Stomach (tissue), 9 donors: ENCODE measurements around the gene ASCC2. TPM values are rescaled to one million over a fixed set of nuclear protein-coding genes. Genes with fewer than 3 reads are reported as not detected.

Experiments used
- DNase-seq, 2 donors: peaks; one replicate each; pipeline versions ENCODE4 v3.0.0 to v3.0.0-alpha.2; 2013 to 2019
- H3K27ac ChIP-seq, 5 donors: fragments of 200-600 bp in 4 of 5; sonication (generic) in 4 of 5; one replicate each; pipeline ENCODE4 v1.5.1; 2013 to 2019; ENCODE audit warnings: mild to moderate bottlenecking in 1 of 5, moderate library complexity in 1 of 5
- H3K27me3 ChIP-seq, 3 donors: fragments of 200-600 bp; sonication (generic); one replicate each; pipeline ENCODE4 v1.5.1; 2017 to 2019; ENCODE audit warnings: mixed run types in 1 of 3
- H3K36me3 ChIP-seq, 4 donors: fragments of 200-600 bp; sonication (generic); 1 replicate in 3 of 4; 2 replicates in 1 of 4; pipeline ENCODE4 v1.5.1; 2016 to 2019
- H3K4me1 ChIP-seq, 4 donors: fragments of 200-600 bp; sonication (generic); one replicate each; pipeline ENCODE4 v1.5.1; 2016 to 2019
- H3K4me3 ChIP-seq, 4 donors: fragments of 200-600 bp; sonication (generic) in 3 of 4; one replicate each; pipeline ENCODE4 v1.5.1; 2016 to 2019; ENCODE audit warnings: mild to moderate bottlenecking in 1 of 4
- H3K9me3 ChIP-seq, 4 donors: fragments of 200-600 bp; sonication (generic); one replicate each; pipeline ENCODE4 v1.5.1; 2016 to 2019
- CTCF ChIP-seq, 7 experiments: fragments of 450-650 bp in 4 of 7; fragments of 200-600 bp in 3 of 7; sonication (generic) in 3 of 7; IDR thresholded peaks; one replicate each; pipeline ENCODE4 v1.5.1; 2016 to 2019; ENCODE audit warnings: antibody characterized with exemption in 7 of 7, control low read depth in 2 of 7, mild to moderate bottlenecking in 1 of 7
- EP300 ChIP-seq: sonication (generic); formaldehyde crosslinking; IDR thresholded peaks from one replicate; pipeline ENCODE4 v1.6.1; 2017; ENCODE audit warnings: antibody characterized with exemption
- POLR2A ChIP-seq, 4 donors: fragments of 450-650 bp; IDR thresholded peaks; one replicate each; pipeline ENCODE4 v1.6.1; 2016; ENCODE audit warnings: antibody characterized with exemption in 4 of 4, control low read depth in 2 of 4, mild to moderate bottlenecking in 1 of 4, moderate library complexity in 1 of 4
- POLR2AphosphoS5 ChIP-seq, 3 donors: sonication (generic); formaldehyde crosslinking; IDR thresholded peaks; one replicate each; pipeline ENCODE4 v1.6.1; 2016; ENCODE audit warnings: antibody characterized with exemption in 3 of 3
- WGBS, 5 donors: extraction: QIAGEN DNeasy Blood & Tissue Kit in 3 of 5; methylation state at CpG; one replicate each; pipeline versions ENCODE4 v1.1.5 to v1.1.7; 2013 to 2018; 5-methylcytosine and 5-hydroxymethylcytosine counted together
- intact Hi-C: fragments of 100-400 bp; cut with DNase I; formaldehyde crosslinking; loops from one replicate; pipeline ENCODE4 v1.15.1; 2023; ENCODE audit warnings: low total_unique reads
- polyA plus RNA-seq, 3 donors: library from polyadenylated mRNA; stranded (reverse); fragments of 200-250 nt; gene quantifications; one replicate each; pipeline ENCODE4 v1.2.3, GENCODE V29; 2013
- total RNA-seq, 5 donors: library from RNA; depleted of rRNA; stranded (reverse); fragments of >200 nt; gene quantifications; one replicate each; pipeline versions ENCODE4 v1.1.0 to v1.2.3, GENCODE V29; 2014 to 2016
- donor health status: healthy with polysubstance abuse.
- donor health status: Bipolar disorder and iron deficiency.
- donor health status: healthy.

Gene ASCC2
- total and polyA plus RNA-seq, 8 donors = 39.7 to 129 (median 67.3) TPM

- intact Hi-C loops = no loop called here
- Histone ChIP-seq H3K27me3 (no peaks in the 10 kb centered on the region), H3K36me3 (no peaks in the 10 kb centered on the region), H3K4me3 (no peak overlapping the region), H3K4me1 (peaks cover 32 to 68% (median 51%) of the 10 kb centered on the region in 4 donors), H3K9me3 (no peaks in the 10 kb centered on the region), H3K27ac (peak overlapping the region in 3 of 5 donors; percentile 77 to 87 (median 80))
- 92 to 100% (median 92%) methylated on average over 5 of the region's 5 CpGs for WGBS, 5 donors
- TF ChIP-seq POLR2A (IDR thresholded peaks at IDR 0.05) (no peak), POLR2AphosphoS5 (IDR thresholded peaks at IDR 0.05) (no peak), CTCF (IDR thresholded peaks at IDR 0.05) (no peak), EP300 (no peak)
- no peak for DNase-seq
Measured at GRCh38 chr22:29780220-29780619, 57.9 kb downstream of the ASCC2 start.

GRCh38 chr22:29773233-29773632 lies 64.8 kb downstream of the ASCC2 start:
- intact Hi-C loops = no loop called here
- peak in 1 of 2 donors; percentile 53 for DNase-seq
- Histone ChIP-seq H3K4me1 (peaks cover 7 to 18% (median 11%) of the 10 kb centered on the region in 4 donors), H3K36me3 (peaks cover 12 to 33% (median 26%) of the 10 kb centered on the region in 4 donors), H3K4me3 (no peak overlapping the region), H3K9me3 (no peaks in the 10 kb centered on the region), H3K27me3 (no peaks in the 10 kb centered on the region), H3K27ac (peak overlapping the region in 2 of 5 donors; percentile 41 to 62)
- TF ChIP-seq POLR2AphosphoS5 (IDR thresholded peaks at IDR 0.05) (no peak), POLR2A (IDR thresholded peaks at IDR 0.05) (no peak), EP300 (no peak), CTCF (IDR thresholded peaks at IDR 0.05) (no peak)
- WGBS, 5 donors = 49 to 72% (median 62%) methylated on average over 2 of the region's 2 CpGs

- Histone ChIP-seq H3K36me3 (peaks cover 12 to 33% (median 26%) of the 10 kb centered on the region in 4 donors), H3K4me3 (no peak overlapping the region), H3K27me3 (no peaks in the 10 kb centered on the region), H3K9me3 (no peaks in the 10 kb centered on the region), H3K4me1 (peaks cover 11 to 21% (median 16%) of the 10 kb centered on the region in 4 donors), H3K27ac (peak overlapping the region in 1 of 5 donors; percentile 41)
- DNase-seq = peak; percentile 39 to 61
- 45 to 49% (median 48%) methylated on average over 5 of the region's 5 CpGs for WGBS, 5 donors
- TF ChIP-seq EP300 (no peak), POLR2AphosphoS5 (IDR thresholded peaks at IDR 0.05) (no peak), CTCF (IDR thresholded peaks at IDR 0.05) (peak in 3 of 7 experiments; percentile 16 to 27 (median 26))
- intact Hi-C loops = no loop called here
Measured at GRCh38 chr22:29772170-29772641, 65.9 kb downstream of the ASCC2 start.

GRCh38 chr22:29769723-29770321 lies 68.3 kb downstream of the ASCC2 start:
- no peaks in the 10 kb centered on the region for H3K9me3 ChIP-seq
- H3K27ac ChIP-seq = no peak overlapping the region
- no peak for DNase-seq
- 88 to 95% (median 92%) methylated on average over 2 of the region's 2 CpGs for WGBS, 5 donors
- peaks cover 12 to 33% (median 26%) of the 10 kb centered on the region in 4 donors for H3K36me3 ChIP-seq
- TF ChIP-seq EP300 (no peak), POLR2AphosphoS5 (IDR thresholded peaks at IDR 0.05) (no peak), CTCF (IDR thresholded peaks at IDR 0.05) (no peak), POLR2A (IDR thresholded peaks at IDR 0.05) (no peak)
- H3K27me3 ChIP-seq = no peaks in the 10 kb centered on the region
- intact Hi-C loops = no loop called here
- no peak overlapping the region for H3K4me3 ChIP-seq
- peaks cover 19 to 37% (median 33%) of the 10 kb centered on the region in 4 donors for H3K4me1 ChIP-seq
